Frontal cortex (tissue), 4 donors: ENCODE measurements around the gene PTPRN2. TPM values are rescaled to one million over a fixed set of nuclear protein-coding genes. Genes with fewer than 3 reads are reported as not detected.

Experiments
- DNase-seq, 2 donors: peaks; one replicate each; pipeline ENCODE4 v3.0.0; 2012; ENCODE audit warnings: low spot score in 2 of 2
- FAIRE-seq: peaks from 2 replicates; lab custom pipeline; 2012; peaks lifted over from hg19 to GRCh38; lab: Jason Lieb, UNC
- total RNA-seq: library from RNA; depleted of rRNA; stranded (reverse); fragments of >200 nt; gene quantifications from one replicate; pipeline ENCODE4 v1.2.3, GENCODE V29; 2014
- donor health status: control.
- donor health status: control.
- donor health status: control.

Gene PTPRN2
- total RNA-seq, 1 donor from 2014 or later: 52.2 TPM

DNA sequence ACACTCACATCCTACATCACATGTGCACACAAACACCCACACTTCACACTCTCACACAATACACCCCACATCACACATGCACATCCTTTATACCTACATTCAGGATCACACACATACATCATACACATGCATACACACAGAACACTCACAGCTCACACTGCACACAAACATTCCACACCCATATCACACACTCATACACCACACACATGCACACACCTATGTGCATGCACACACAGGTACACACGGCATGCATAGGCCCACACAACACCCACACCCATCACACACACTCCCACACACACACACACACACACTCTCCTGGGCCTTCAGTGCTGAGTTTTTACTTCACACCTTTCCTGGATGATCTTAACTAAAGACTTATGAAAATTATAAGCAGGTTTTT is 1030.4 kb downstream of the PTPRN2 start:
- no peak for DNase-seq
- no peak for FAIRE-seq

DNA sequence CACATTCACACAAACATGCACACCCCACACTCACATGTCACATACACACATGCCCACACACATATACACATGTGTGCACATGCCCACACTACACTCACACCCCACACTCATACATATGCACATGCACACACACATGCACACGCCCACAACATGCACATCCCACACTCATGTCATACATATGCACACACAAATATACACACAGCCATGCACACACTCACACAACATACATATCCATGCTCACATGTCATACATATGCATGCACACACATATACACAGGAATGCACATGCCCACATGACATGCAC is 1031.0 kb downstream of the PTPRN2 start:
- DNase-seq (no peak), FAIRE-seq (no peak)

DNA sequence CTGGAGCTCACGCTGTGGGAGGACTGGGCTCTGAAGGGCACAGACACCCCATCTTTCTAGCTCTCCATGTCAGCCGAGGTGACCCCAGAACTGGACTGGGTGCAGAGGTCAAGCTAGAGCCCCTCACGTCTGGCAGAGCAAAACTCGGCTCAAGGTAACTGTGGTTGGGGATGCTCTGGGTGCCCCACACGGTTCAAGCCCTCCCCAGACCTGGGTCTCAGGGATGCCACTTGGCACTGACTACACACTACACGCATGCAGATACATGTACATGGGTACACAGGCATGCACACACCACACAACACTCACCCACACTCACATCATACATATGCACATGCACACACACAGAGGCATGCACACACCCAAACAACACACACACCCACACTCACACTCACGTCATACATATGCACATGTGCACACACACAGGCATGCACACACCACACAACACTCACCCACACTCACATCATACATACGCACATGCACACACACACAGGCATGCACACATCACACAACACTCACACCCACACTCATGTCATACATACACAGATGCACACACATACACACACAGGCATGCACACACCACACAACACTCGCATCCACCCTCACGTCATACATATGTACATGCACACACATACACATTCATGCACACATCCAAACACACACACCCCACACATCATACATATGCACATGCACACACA is 1031.5 kb downstream of the PTPRN2 start:
- FAIRE-seq: no peak
- no peak for DNase-seq

DNA sequence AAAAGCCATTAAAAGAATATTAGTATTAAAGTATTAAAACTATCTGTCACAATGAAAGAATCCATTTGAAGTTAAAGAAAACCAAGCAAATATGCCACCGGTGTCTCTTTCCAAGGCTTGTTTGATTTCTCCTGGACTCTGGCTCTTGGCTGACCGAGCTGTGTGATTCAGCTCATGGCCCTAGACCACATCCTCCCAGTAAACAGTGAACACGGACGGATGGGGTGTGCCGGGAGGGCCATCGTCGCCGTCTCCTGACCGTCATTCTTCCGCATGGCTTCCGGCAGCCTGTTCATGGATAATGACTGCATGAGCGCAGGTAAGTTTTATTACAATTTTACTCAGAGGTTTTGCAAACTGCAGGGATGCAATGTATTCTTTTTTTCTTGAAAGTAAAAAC is 1032.3 kb downstream of the PTPRN2 start:
- DNase-seq: no peak
- no peak for FAIRE-seq

DNA sequence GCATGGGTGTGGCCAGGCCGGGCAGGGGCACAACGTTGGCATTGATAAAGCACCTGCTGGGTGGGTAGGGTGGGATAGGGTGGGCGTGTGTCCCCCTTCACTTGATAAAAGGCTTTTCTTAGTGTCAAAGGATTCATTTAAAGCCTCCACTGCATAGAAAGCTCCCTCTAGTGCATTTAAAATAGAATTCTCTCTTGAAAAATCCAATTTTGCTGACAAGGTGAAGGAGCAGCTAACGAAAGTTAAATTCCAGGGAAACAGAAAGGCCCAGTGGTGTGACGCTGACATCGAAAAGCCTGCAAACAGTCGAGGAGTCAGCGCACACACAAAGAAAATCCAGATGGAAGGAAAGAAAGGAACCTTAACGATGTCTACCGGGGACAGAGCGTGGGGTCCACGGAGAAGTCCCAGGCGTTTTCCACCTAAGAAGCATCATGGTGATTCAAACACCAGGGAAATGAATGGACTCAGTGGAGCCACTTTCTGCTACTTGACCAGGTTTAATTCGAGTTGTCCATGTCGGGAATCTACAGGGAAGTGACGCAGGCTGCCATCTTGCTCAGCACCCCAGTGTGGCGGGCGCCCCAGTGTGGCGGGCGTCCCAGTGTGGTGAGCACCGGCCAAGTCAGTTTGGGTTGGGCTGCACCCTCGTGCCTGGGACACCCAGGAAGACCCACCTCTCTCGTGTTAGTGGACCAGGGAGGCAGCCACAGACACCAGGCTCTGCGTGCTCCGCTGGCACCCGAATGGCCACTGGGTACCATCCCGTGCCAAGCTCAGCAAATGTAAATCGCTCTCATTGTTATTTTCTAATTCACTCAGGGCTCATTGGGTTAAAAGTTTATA is 1033.0 kb downstream of the PTPRN2 start:
- no peak for DNase-seq
- FAIRE-seq: no peak

DNA sequence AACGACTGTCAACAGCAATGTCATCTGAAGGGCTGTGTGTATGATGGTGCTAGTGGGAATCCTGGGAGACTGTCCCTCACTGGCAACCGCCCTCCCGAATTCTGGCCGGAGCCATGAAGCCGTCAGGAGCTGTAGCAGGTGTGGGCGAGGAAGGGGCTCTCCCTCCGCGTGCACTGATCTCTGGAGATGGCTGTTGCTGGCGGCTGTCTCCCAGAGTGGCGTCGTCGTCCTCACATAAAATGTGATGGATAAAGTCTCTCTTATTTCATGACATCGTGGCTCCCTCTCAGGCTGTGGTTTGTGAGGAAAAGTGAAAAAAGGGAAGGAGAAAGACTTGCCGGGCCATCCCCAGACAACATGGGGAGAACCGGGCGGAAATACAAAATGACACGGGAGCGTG is 1034.4 kb downstream of the PTPRN2 start:
- FAIRE-seq (no peak), DNase-seq (no peak)

DNA sequence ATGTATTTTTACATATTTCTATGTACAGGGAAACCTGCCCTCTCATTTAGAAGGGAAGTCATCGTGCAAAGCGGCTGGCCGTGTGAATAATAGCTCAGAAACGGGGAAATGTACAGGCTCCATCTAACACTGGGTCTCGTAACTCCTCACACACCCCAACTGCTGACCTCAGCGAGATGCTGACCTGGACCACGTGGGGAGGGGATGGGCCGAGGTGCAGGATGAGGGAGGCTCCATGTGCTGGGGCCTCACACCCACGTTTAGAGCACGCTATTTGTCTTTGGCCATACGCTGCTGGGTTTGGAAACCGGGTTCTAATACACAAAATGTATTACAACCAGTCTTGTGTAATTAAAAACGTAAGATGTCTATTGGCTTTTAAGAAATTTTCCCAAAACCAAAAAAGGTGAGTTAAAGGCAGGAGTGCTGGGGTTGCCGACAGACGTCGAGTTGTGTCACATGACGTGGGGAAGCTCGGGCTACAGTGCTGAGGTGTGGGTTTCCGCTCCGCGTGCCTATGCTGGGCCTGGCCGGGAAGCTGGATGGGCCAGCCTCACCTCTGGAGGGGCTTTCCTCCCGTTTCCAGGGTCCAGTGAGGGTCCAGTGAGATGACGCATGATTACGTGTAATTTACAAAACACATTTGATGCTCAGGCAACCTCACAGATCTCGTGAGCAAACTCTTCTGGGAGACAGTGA is 1035.2 kb downstream of the PTPRN2 start:
- FAIRE-seq (no peak), DNase-seq (no peak)

DNA sequence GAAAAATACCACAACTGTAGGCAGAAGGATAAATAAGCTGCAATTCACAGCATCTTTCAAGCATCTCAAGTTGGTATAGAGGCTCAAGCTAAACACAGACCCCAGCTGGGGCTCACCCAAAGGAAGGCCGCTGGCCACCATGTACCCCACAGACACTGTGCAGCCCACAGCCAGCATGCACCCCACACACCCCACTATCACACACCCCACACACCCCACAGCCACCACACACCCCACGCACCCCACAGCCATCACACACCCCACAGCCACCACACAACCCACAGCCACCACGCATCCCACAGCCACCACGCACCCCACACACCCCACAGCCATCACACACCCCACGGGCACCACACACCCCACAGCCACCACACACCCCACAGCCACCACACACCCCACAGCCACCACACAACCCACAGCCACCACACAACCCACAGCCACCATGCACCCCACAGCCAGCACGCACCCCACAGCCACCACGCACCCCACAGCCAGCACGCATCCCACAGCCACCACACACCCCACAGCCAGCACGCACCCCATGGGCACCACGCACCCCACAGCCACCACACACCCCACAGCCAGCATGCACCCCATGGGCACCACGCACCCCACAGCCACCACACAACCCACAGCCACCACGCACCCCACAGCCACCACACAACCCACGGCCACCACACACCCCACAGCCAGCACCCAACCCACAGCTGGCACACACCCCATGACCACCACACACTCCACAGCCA is 1036.1 kb downstream of the PTPRN2 start:
- no peak for DNase-seq
- no peak for FAIRE-seq

DNA sequence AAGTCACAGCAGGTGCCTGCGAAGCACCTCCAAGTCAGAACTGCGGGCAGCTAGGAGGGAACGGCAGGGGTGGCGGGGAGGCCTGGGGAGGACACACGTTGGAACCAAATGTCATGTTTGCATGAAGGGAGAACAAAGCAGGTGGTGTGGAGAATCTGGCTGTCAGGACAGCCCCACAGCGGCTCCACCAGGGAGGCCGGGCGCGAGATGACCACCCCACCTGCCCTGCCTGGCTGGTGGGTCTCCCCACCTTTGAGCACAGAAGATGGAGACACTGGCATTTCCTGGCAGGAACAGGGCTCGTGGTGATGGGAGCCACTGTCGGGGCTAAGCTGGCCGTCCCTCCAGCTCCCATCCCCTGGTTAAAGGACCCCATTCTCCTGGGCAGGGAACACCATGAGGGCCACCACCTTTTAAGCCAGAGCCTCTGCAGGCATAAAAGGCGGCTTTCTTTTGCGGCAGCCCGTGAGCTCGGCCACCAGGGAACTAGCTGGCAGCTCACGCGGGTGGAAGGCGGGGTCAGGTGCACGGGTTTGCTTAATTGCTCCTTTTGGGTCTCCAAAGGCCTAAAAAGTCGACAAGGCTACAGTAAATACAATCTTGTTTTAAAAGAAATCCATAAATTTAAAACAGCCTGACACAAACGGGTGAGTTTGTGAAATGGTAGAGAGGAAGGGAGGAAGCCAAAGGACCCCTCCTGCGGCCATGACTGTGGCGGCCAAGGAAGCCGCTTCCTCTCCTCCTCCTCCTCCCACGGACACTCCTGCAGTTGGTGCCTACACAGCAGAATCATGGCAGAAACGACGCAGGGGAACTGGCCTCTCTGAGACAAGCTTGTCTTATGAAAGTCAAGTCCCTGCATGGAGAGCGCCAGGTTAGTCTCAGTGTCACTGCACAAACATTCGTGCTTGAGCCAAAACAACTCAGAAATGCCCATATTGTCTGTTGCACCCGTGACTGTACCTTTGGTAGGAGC is 1037.0 kb downstream of the PTPRN2 start:
- DNase-seq: no peak
- no peak for FAIRE-seq

DNA sequence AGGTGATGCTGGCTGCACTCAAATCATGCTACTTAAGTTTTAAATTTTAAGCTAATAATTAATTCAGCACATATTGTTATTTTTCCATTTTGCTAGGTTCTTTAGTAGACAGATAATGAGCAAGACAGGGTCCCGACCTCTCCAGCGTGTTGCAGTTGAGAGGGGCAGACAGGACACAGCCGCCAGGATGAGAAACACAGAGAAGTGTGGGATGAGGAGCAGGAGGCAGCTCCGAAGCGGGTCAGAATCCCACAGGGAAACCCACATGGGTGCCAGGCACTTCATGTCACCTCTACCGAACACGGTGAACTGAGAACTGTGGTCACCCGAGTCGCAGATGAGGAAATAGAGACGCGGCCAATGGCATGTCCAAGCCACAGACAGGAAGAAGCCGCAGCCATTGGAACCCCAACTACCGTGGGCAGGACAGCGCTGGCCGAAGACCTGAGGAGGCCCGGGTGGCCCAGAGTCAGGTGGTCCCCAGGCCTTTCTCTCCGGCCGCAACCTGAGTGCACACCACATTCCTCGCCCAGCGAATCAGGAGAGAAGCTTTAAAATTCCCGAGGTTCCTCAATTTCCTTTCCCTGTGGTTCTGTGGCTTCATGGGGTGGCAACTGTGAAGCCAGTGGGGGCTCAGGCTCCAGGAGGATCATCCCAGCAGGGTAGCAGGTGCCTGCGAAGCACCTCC is 1037.9 kb downstream of the PTPRN2 start:
- no peak for FAIRE-seq
- no peak for DNase-seq

DNA sequence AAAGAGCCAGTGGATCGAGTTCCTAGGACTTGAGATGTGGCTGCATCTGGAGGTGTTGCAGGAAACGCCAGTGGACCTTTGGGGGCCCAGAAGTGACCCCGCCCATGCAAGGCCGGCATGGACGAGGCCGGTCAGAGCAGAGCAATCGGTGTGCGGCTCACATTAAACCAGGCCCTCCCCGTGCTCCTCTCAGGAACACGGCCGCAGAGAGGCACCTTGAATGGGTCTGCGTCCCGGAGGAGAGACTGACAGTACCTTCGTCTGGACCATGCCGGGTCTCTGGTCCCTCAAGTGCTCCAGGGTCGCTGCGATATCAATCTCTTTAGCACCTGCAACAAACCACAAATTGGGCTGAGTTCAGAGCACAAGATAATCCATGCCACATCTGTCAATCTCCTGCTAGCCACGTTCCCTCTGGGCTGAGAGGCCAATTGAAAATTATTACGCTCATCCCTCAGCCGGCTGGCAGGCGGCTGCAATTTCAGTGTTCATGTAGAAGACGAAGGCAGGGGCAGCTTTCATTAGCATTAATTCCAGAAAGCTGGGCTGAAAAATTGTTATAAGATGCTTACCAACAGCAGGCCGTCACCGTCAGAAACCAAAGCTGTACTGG is 1038.8 kb downstream of the PTPRN2 start:
- no peak for DNase-seq

DNA sequence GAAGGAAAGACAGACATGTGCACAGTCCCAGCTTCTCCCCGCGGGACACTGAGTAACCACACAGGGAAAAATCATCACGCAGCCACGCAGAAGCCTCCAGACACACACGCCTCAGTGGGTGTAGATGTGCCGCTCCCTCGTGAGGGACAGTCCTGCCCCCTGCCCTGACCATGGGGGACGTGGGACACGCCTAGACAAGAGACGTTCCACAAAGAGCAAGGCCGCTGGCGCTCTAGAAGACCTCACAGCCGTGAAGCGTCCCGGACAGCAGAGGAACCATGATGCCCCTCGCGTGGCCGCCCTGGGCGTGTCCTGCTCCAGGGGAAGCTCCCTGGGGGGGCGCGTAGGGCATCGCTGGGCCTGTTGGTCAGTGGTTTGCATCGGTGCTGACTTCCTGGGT is 1040.0 kb downstream of the PTPRN2 start:
- DNase-seq (no peak), FAIRE-seq (no peak)

More for the DNA sequence above, 1038.8 kb downstream of the PTPRN2 start:
- FAIRE-seq: no peak

DNA sequence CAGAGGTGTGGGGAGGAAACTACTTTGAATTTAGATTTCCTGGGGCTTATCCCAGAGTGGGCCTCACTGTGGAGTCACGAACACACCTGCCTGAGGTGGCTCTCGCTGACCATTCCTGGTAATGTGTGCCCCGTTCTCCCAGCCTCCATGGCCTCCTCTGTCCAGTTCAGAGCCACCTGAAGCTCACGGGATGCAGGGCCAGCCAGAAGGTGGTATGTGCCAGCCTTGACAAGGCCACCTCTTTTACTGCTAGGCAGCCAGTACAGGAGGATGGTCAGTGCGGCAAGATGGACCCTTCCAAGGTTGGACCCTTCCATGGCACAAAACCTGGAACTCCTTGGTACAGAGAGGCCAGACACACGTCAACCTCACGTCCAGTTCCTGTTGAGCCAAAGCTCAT is 1040.5 kb downstream of the PTPRN2 start:
- no peak for DNase-seq
- no peak for FAIRE-seq

DNA sequence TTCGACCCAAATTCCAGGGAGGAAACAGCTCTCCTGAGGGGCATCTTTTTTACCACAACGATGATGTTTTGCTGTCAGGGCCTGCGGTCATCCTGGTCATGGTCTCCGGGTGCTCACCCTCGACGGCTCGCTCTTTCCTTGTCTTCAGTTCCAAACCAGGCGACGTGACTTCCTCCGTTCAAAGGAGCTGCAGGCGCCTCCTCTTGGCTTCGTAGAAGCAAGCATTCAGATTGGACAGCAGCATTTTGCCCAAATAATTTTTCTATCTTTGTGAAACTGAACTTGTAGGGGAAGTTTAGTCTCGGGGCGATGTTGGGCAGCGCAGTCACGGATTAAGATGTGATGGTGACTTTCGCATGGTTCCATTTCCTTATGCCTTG is 1042.0 kb downstream of the PTPRN2 start:
- no peak for FAIRE-seq
- DNase-seq: no peak

DNA sequence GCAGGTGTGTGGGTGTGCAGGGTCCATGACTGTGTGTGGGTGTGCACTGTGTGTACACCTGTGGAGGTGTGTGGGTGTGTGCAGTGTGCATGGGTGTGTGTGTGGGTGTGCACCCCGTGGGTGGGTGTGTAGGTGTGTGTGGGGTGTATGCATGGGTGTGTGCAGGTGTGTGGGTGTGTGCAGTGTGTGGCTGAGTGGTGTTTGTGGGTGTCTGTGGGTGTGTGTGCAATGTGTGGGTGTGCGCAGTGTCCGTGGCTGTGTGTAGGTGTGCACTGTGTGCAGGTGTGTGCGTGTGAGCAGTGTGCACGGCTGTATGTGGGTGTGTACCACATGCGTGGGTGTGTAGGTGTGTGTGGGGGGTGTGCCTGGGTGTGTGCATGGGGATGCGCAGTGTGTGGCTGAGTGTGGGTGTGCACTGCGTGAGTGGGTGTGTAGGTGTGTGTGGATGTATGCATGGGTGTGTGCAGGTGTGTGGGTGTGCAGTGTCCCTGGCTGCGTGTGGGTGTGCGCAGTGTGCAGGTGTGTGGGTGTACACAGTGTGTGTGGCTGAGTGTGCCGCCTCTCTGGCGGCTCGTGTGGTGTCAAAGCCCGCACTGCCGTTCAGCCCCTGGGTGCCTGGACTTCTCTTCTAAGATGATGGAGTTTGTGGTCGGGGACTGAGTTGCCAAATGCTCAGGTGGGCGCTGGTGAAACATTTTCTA is 1042.5 kb downstream of the PTPRN2 start:
- FAIRE-seq: no peak

DNA sequence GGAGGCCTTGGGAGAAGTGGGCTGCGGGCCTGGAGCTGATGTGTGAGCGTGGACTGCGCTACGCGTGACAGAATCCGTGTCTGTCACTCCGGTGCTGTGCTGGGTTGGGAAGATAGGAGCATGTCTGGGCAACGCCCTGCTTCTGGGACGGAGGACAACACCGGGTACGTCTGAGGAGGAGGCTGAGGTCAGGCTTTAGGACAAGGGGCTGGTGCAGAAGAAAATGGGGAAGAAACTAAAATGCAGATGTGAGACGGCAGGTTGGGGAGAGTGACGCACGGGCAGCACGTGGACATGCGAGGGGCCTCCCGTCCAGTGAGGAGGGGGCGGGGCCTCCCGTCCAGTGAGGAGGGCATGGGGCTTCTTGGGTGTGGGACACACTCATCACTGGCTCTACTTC is 1043.4 kb downstream of the PTPRN2 start:
- DNase-seq: no peak
- FAIRE-seq: no peak

More for the DNA sequence above, 1042.5 kb downstream of the PTPRN2 start:
- DNase-seq: no peak

DNA sequence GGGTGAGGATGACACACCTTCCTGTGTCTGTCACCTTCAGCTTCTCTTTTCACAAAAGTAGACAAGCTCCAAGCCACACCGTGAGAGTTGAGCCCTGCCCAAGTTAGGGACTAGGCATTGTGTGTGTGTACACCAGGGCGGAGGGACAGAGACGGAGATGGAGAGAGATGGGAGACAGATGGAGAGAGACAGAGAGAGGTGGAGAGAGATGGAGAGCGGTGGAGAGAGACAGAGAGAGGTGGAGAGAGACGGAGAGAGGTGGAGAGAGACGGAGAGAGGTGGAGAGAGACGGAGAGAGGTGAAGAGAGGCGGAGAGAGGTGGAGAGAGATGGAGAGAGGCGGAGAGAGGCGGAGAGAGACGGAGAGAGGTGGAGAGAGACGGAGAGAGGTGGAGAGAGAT is 1043.8 kb downstream of the PTPRN2 start:
- no peak for FAIRE-seq

DNA sequence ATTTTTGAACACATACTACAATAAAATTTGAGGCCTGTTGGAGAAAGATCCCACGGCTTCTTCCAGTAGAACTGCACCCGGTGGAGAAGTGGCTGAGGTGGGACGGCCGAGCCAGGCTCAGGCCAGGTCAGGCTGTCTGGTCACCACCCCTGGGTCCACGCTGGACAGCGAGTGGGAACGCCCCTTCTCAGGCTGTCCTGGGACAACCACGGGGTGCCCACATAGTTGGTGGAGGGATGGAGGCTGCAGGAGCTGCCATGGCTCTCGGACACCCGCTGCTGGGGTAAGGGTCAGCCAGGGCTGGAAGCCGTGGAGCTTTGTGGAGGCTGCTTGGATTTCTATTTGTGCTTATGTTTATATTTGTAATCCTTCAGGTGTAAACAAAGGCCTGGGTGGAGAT is 1044.3 kb downstream of the PTPRN2 start:
- DNase-seq: no peak
- no peak for FAIRE-seq

More for the DNA sequence above, 1043.8 kb downstream of the PTPRN2 start:
- no peak for DNase-seq
